ENCODE results near the gene CTNNA2.
A peak's percentile ranks its signal among the peaks of the same experiment; 100 is the strongest.

CTNNA2 gene

GRCh38 chr2:80311304-80311703 lies 798.5 kb downstream of the CTNNA2 start:
- H3K4me1 ChIP-seq (ENCODE audit: control insufficient read depth, insufficient read depth, low read length), result no peaks in the 10 kb centered on the region
- H3K9me3 ChIP-seq (ENCODE audit: control insufficient read depth, low read length), result no peaks in the 10 kb centered on the region
- no peaks in the 10 kb centered on the region for H3K36me3 ChIP-seq (ENCODE audit: control insufficient read depth, insufficient read depth, low read length, severe bottlenecking)
- H3K27me3 ChIP-seq (replicated peaks; ENCODE audit: control insufficient read depth, insufficient read depth, low read length), result peaks cover 28% of the 10 kb centered on the region
- no peak for DNase-seq (ENCODE audit: low read depth)
- no peak overlapping the region for H3K9ac ChIP-seq (ENCODE audit: low read length)
- no peak overlapping the region for H3K4me3 ChIP-seq (ENCODE audit: low read length)

GRCh38 chr2:80312282-80312839 lies 799.5 kb downstream of the CTNNA2 start:
- H3K9me3 ChIP-seq (ENCODE audit: control insufficient read depth, low read length), result no peaks in the 10 kb centered on the region
- peaks cover 28% of the 10 kb centered on the region for H3K27me3 ChIP-seq (replicated peaks; ENCODE audit: control insufficient read depth, insufficient read depth, low read length)
- DNase-seq (ENCODE audit: low read depth), result no peak
- no peak overlapping the region for H3K4me3 ChIP-seq (ENCODE audit: low read length)
- no peaks in the 10 kb centered on the region for H3K4me1 ChIP-seq (ENCODE audit: control insufficient read depth, insufficient read depth, low read length)
- no peak overlapping the region for H3K9ac ChIP-seq (ENCODE audit: low read length)
- no peaks in the 10 kb centered on the region for H3K36me3 ChIP-seq (ENCODE audit: control insufficient read depth, insufficient read depth, low read length, severe bottlenecking)

GRCh38 chr2:80322311-80322920 lies 809.6 kb downstream of the CTNNA2 start:
- no peak for DNase-seq (ENCODE audit: low read depth)
- H3K4me3 ChIP-seq (ENCODE audit: low read length), result peak overlapping the region; percentile 62
- peaks cover 20% of the 10 kb centered on the region for H3K27me3 ChIP-seq (replicated peaks; ENCODE audit: control insufficient read depth, insufficient read depth, low read length)
- no peak overlapping the region for H3K9ac ChIP-seq (ENCODE audit: low read length)
- H3K4me1 ChIP-seq (ENCODE audit: control insufficient read depth, insufficient read depth, low read length), result peaks cover 3% of the 10 kb centered on the region
- H3K9me3 ChIP-seq (ENCODE audit: control insufficient read depth, low read length), result no peaks in the 10 kb centered on the region
- H3K36me3 ChIP-seq (ENCODE audit: control insufficient read depth, insufficient read depth, low read length, severe bottlenecking), result no peaks in the 10 kb centered on the region

GRCh38 chr2:80322958-80323357 lies 810.1 kb downstream of the CTNNA2 start:
- no peak overlapping the region for H3K4me3 ChIP-seq (ENCODE audit: low read length)
- peaks cover 3% of the 10 kb centered on the region for H3K4me1 ChIP-seq (ENCODE audit: control insufficient read depth, insufficient read depth, low read length)
- no peaks in the 10 kb centered on the region for H3K36me3 ChIP-seq (ENCODE audit: control insufficient read depth, insufficient read depth, low read length, severe bottlenecking)
- H3K9ac ChIP-seq (ENCODE audit: low read length), result no peak overlapping the region
- H3K9me3 ChIP-seq (ENCODE audit: control insufficient read depth, low read length), result no peaks in the 10 kb centered on the region
- no peak for DNase-seq (ENCODE audit: low read depth)
- H3K27me3 ChIP-seq (replicated peaks; ENCODE audit: control insufficient read depth, insufficient read depth, low read length), result peaks cover 20% of the 10 kb centered on the region

- H3K9me3 ChIP-seq (ENCODE audit: control insufficient read depth, low read length), result no peaks in the 10 kb centered on the region
- DNase-seq (ENCODE audit: low read depth), result no peak
- no peak overlapping the region for H3K9ac ChIP-seq (ENCODE audit: low read length)
- H3K36me3 ChIP-seq (ENCODE audit: control insufficient read depth, insufficient read depth, low read length, severe bottlenecking), result no peaks in the 10 kb centered on the region
- H3K27me3 ChIP-seq (replicated peaks; ENCODE audit: control insufficient read depth, insufficient read depth, low read length), result peaks cover 20% of the 10 kb centered on the region
- H3K4me3 ChIP-seq (ENCODE audit: low read length), result no peak overlapping the region
- H3K4me1 ChIP-seq (ENCODE audit: control insufficient read depth, insufficient read depth, low read length), result peaks cover 3% of the 10 kb centered on the region
Observed at GRCh38 chr2:80323610-80324009, 810.8 kb downstream of the CTNNA2 start.

- DNase-seq (ENCODE audit: low read depth), result no peak
- Histone ChIP-seq H3K9me3 (ENCODE audit: control insufficient read depth, low read length) (no peaks in the 10 kb centered on the region), H3K36me3 (ENCODE audit: control insufficient read depth, insufficient read depth, low read length, severe bottlenecking) (no peaks in the 10 kb centered on the region), H3K4me3 (ENCODE audit: low read length) (no peak overlapping the region), H3K4me1 (ENCODE audit: control insufficient read depth, insufficient read depth, low read length) (peaks cover 3% of the 10 kb centered on the region), H3K9ac (ENCODE audit: low read length) (no peak overlapping the region), H3K27me3 (replicated peaks; ENCODE audit: control insufficient read depth, insufficient read depth, low read length) (peaks cover 20% of the 10 kb centered on the region)
Observed at GRCh38 chr2:80324525-80324924, 811.7 kb downstream of the CTNNA2 start.

GRCh38 chr2:80326214-80326613 lies 813.4 kb downstream of the CTNNA2 start:
- peak; percentile 22 for DNase-seq (ENCODE audit: low read depth)

GRCh38 chr2:80326861-80327260 lies 814.0 kb downstream of the CTNNA2 start:
- Histone ChIP-seq H3K27me3 (replicated peaks; ENCODE audit: control insufficient read depth, insufficient read depth, low read length) (peaks cover 15% of the 10 kb centered on the region), H3K36me3 (ENCODE audit: control insufficient read depth, insufficient read depth, low read length, severe bottlenecking) (no peaks in the 10 kb centered on the region), H3K4me1 (ENCODE audit: control insufficient read depth, insufficient read depth, low read length) (peaks cover 3% of the 10 kb centered on the region), H3K9ac (ENCODE audit: low read length) (no peak overlapping the region), H3K9me3 (ENCODE audit: control insufficient read depth, low read length) (no peaks in the 10 kb centered on the region), H3K4me3 (ENCODE audit: low read length) (no peak overlapping the region)
- no peak for DNase-seq (ENCODE audit: low read depth)

More at GRCh38 chr2:80326214-80326613, 813.4 kb downstream of the CTNNA2 start:
- Histone ChIP-seq H3K9me3 (ENCODE audit: control insufficient read depth, low read length) (no peaks in the 10 kb centered on the region), H3K27me3 (replicated peaks; ENCODE audit: control insufficient read depth, insufficient read depth, low read length) (peaks cover 18% of the 10 kb centered on the region), H3K4me3 (ENCODE audit: low read length) (no peak overlapping the region), H3K36me3 (ENCODE audit: control insufficient read depth, insufficient read depth, low read length, severe bottlenecking) (no peaks in the 10 kb centered on the region), H3K4me1 (ENCODE audit: control insufficient read depth, insufficient read depth, low read length) (peaks cover 3% of the 10 kb centered on the region), H3K9ac (ENCODE audit: low read length) (no peak overlapping the region)

- no peak for DNase-seq (ENCODE audit: low read depth)
- Histone ChIP-seq H3K27me3 (replicated peaks; ENCODE audit: control insufficient read depth, insufficient read depth, low read length) (peaks cover 4% of the 10 kb centered on the region), H3K4me1 (ENCODE audit: control insufficient read depth, insufficient read depth, low read length) (no peaks in the 10 kb centered on the region), H3K4me3 (ENCODE audit: low read length) (no peak overlapping the region), H3K9ac (ENCODE audit: low read length) (no peak overlapping the region), H3K9me3 (ENCODE audit: control insufficient read depth, low read length) (no peaks in the 10 kb centered on the region), H3K36me3 (ENCODE audit: control insufficient read depth, insufficient read depth, low read length, severe bottlenecking) (no peaks in the 10 kb centered on the region)
Observed at GRCh38 chr2:80328159-80328571, 815.3 kb downstream of the CTNNA2 start.

GRCh38 chr2:80329491-80329890 lies 816.6 kb downstream of the CTNNA2 start:
- Histone ChIP-seq H3K27me3 (replicated peaks; ENCODE audit: control insufficient read depth, insufficient read depth, low read length) (no peaks in the 10 kb centered on the region), H3K9me3 (ENCODE audit: control insufficient read depth, low read length) (no peaks in the 10 kb centered on the region), H3K4me3 (ENCODE audit: low read length) (no peak overlapping the region), H3K4me1 (ENCODE audit: control insufficient read depth, insufficient read depth, low read length) (no peaks in the 10 kb centered on the region), H3K36me3 (ENCODE audit: control insufficient read depth, insufficient read depth, low read length, severe bottlenecking) (no peaks in the 10 kb centered on the region), H3K9ac (ENCODE audit: low read length) (no peak overlapping the region)
- DNase-seq (ENCODE audit: low read depth), result no peak

GRCh38 chr2:80330527-80331450 lies 817.9 kb downstream of the CTNNA2 start:
- H3K9ac ChIP-seq (ENCODE audit: low read length), result no peak overlapping the region
- no peak for DNase-seq (ENCODE audit: low read depth)
- H3K36me3 ChIP-seq (ENCODE audit: control insufficient read depth, insufficient read depth, low read length, severe bottlenecking), result no peaks in the 10 kb centered on the region
- no peaks in the 10 kb centered on the region for H3K27me3 ChIP-seq (replicated peaks; ENCODE audit: control insufficient read depth, insufficient read depth, low read length)
- H3K4me3 ChIP-seq (ENCODE audit: low read length), result no peak overlapping the region
- no peaks in the 10 kb centered on the region for H3K4me1 ChIP-seq (ENCODE audit: control insufficient read depth, insufficient read depth, low read length)
- no peaks in the 10 kb centered on the region for H3K9me3 ChIP-seq (ENCODE audit: control insufficient read depth, low read length)

Measured in adipocyte (in vitro differentiated cells).